NCI-H146 (cell line): ENCODE data around the gene PKNOX2.
"Not testable (repeated sequence)": the region's sequence is repeated elsewhere in the genome, so short reads cannot be mapped to it uniquely, and the experiment has no call there.

Experiments
- DNase-seq: peaks from one replicate; lab custom pipeline; 2025; lab: John Stamatoyannopoulos, UW

The PKNOX2 gene

DNA sequence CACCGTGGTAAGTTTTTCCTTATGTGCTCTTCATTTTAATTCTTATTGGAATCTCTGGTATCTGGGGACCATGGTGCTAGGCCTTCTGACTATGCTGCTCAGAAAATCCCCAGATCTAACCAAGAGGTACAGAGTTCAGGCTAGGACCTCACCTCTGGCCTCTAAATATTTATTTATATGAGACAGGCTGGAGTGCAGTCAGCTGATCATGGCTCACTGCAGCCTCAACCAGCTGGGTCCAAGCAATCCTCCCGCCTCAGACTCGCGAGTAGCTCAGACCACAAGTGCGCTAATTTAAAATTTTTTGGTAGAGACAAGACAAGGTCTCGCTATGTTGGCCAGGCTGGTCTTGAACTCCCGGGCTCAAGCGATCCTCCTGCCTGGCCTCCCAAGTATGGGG lies 38.4 kb downstream of the PKNOX2 start:
- no peak for DNase-seq

DNA sequence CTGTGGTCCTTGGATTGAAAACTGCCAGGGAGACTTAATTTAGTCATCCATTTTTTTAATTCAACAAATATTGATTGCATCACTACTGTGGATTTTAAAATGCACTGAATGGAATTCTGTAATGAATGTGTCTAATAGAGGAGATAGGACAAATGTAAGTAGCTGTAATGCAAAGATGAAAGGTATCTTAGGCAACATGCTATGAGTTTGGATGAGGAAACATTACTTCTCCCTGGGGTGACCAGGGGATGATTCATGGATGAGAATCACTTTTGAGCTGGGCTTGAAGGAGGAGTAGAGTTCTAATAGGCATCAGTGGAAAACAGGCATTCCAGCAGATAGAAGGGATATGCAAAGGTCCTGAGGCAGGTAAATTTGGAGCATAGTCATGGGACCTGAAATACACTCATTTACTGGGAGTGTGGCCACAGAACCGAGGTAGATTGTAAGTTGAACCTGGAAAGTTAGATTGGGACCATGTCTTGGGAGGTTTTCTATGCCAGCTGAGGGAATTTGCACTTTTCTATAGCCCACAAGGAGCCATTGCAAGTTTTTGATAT lies 43.4 kb downstream of the PKNOX2 start:
- DNase-seq: no peak

DNA sequence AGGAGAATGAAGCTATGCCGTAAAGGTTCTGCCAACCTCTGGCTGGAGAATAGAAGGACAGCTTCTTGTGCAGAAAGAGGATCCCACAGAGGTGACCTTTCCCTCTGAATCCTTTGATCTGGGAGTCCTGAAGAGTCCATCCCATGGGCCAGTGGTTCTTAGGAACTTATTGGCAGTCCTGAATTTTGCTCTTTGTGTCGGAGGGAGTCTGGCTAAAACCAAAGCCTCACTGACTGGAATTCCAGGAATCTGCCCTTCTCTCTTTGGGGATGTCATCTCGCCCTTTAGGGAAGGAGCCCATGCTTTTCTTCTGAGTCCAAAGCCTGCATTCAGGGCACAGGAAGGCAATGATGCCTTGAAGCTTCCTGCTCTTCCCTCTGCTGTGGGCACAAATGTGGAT lies 45.5 kb downstream of the PKNOX2 start:
- no peak for DNase-seq

DNA sequence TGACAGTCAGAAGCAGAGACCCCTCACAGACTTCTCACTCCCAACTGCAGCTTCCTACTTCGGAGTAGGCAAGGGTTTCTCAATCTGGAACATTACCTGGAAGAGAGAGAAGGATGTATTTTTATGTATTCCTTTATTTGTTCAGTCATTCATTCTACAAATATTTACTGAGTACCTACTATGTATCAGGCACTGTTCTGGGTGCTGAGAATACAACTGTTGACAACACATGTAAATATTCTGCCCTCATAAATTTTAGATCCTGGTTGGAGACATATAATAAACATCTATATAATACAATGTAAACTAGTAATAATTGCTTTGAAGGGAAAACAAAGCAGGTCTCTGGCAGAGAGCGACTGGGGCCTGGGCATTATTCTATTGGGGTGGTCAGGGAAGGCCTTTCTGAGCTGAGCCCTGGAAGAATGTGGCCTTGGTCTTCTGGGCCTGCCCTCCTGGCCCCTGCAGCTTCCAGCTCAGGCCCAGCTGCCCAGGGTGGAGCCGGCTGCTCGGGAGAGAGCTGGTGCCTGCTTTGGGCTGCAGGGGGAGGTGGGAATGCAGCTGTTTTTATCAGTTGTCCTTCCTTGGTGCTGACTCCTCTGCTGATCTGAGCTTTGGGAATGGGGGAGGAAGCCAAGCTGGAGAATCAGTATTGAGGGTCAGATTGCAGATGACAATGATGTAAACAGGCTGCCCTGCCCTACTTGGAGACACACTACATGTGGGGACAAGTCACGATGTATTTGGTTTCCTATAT lies 46.8 kb downstream of the PKNOX2 start:
- DNase-seq: no peak

DNA sequence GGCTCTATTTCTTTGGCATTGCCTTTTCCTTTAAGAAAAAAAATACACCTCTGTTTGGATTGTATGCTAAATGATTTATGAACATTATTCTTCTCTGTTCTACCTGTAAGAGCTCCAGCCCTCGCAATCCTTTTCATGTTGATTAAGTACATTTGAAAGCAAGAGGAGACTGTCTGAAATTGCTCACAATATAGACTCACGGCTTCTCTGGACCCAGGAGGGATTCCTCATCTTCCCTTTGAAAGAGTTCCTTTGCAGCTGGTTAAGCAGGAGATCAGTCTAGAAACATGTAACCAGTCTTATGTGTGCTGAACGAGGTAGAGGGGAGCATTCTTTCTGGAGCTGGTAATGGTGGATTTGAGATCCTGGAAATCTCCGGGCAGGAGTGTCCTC lies 47.4 kb downstream of the PKNOX2 start:
- no peak for DNase-seq

DNA sequence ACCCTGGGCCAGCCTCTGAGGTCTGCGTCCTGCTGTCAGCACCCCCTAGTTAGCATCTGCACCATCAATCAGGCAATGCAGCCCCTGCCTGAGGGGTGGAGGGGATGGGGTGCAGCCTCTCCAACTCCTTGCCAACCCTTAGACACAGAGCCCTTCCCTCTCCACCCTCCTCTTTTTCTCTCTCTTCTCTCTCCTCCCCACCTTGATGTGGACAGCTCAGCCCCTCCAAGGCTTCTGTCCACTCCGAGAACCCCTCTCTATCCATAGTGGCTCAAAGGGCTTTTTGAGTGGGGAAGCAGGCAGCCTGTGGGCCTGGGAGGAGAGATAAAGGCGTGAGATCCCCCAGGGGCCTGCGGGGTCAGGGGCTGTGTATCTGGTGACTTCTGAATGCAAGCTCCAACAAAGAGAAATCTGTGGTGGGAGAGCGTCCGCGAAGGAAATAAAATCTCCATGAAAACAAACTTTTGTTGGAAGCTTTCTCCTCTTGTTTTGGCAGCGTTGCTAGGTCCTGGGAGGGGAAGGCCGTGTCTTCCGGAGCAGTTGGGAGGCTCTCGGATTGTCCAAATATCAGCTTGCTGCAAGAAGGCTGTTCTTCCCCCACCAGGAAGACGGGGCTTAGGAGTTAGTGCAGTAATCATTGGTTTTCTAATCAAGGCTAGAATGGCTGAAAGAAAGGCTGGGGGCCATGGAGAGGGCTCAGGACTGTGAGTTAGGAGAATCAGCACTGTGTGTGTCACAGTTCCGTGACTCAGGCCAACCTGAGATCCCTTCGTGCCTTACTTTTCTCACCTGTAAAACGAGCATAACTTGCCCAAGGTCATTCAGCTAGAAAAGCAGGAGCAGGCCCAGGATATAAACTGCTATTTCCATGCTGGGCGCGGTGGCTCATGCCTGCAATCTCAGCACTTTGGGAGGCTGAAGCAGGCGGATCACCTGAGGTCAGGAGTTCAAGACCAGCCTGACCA lies 50.3 kb downstream of the PKNOX2 start:
- no peak for DNase-seq

DNA sequence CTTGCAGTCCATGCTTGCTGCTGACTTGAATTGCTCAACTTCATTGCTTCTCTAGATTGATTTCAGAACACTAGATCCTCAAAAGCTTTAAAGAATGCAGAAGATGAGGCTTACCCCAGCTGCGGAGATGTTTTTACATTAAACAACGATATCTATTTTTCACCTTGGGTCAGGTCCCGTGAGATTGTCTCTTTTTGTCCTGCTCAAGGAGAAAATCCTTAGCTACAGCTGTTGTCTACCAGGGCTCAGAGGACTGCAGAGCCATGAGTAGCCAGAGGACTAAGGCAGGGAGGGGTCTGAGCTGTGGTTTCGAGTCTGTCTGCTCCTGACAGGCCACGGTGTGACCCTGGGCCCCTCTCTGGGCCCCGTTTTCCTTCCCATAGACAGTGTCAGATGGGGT lies 51.4 kb downstream of the PKNOX2 start:
- DNase-seq: no peak

DNA sequence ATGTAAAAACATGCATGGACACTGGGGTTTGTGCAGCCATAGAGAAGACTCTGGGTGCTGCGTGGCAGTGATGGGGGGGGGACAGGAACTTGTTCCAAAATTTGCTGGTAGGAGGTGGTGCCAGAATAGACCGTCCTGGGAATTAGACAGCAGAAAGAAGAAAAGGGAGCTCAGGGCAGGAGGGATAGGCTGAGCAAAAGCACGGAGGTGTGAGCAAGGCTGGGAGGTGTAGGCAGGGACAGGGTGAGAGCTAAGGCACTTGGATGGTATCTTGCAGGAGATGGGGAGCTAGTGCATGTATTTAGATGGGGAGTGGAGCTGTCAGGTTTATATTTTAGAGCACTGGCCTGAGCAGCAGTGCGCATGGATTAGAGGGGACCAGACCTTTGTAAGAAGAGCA lies 53.8 kb downstream of the PKNOX2 start:
- DNase-seq: no peak

DNA sequence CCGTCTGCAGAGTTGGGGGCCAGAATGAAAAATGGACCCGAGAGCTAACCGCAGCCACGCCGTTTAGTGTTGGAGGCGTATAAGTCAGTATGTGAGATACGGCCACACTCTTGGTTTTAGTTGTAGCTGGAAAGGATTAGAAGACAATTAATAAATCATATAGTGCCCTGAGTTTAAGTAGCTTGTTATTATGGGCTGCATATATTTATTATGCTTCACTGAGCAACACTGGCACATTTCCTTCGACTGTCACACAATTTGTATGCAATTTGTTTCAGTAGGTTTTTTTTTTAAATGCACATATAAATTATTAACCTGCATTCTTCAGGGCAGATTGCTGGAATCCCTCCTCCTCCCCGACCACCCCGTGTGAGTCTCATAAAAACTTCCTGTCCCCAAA lies 56.9 kb downstream of the PKNOX2 start:
- no peak for DNase-seq

DNA sequence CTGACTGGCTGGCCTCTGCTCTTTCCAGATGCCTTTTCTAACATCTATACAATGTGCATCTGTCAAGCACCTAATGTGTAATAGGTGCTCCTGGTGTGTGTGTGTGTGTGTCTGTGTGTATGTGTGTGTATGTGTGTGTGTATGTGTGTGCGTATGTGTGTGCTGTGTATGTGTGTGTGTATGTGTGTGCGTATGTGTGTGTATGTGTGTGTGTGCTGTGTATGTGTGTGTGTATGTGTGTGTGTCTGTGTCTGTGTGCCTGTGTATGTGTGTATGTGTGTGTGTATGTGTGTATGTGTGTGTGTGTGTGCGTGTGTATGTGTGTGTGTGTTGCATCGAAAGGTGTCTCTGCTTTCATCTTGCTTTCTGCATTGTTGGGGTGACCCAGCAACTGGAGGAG lies 57.9 kb downstream of the PKNOX2 start:
- no peak for DNase-seq

DNA sequence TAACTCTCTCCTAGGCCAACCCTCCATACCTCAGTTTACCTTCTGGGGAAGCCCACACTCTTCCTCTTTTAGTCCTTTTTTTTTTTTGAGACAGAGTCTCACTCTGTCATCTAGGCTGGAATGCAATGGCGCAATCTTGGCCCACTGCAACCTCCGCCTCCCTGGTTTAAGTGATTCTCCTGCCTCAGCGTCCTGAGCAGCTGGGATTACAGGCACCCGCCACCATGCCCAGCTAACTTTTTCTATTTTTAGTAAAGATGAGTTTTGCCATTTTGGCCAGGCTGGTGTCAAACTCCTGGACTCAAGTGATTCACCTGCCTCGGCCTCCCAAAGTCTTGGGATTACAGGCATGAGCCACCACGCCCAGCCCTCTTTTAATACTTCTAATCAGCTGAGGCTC lies 58.6 kb downstream of the PKNOX2 start:
- not testable (repeated sequence) for DNase-seq

DNA sequence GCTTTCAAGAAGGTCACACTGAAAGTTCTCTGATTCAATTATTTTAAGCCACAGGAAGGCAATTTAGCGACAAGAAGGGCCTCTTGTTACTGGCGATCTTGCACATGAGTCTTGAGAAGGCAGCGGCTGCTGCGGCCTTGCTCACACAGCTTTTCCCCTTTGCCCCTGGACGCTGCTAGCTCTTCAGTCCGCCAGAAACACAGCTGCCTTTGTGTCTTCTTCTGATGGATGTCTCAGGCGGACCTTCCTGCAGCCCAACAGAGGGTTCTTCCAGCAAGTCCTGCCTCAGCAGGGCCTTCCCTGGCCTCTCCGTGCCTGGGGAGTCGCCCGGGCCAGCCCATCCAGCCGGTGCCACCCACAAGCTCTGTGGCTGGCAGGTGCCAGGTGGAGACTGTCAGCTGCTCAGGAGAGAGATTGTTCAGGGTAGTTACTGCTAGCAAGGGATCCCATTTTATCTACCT lies 59.4 kb downstream of the PKNOX2 start:
- DNase-seq: no peak

DNA sequence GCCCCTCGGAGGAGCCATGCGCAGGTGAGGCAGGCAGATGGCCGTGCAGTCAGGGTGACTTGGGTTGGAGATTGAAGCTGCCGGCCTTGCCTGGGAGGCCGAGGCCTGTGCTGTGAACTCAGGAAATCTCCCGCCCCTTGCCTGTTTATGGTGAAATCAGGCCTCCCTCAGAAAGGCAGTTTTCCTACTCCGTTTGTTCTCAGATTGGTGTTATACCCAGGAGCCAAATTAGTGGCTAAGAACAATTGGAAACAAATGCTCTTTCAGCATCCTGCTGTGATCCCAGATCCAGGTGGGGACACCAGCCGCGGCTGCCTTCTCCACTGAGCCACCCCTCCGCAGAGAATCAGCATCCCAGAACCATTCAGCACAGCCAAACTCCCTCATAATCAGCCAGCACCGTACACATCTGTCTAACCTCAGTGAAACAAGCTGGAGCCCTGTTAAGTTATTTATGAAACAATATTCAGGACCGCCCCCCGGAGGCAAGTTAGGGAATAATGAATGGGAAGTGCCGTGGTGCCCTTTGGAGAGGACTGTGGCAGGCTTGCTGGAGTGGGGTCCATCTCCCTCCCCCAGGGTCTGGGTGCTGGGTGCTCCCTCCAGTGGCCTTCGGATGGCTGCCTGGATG lies 60.0 kb downstream of the PKNOX2 start:
- no peak for DNase-seq

DNA sequence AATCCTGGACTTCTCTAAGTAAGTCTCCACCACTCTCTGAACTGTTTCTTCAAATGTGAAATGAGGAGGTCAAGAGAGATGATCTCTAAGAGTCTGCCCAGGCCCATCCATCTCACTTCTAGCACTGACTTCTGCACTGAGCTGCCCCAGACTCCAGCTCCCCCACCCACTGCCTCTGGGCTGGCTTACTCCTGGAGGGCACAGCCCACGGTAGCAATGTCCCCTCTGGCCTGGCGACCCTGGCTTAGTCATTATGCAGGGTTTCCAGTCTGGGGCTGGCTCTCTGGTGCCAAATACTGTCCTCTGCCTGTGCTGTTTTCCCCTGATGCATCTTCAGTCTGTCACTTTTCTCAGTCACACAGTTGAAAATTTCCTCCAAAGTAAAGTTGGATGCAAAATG lies 60.9 kb downstream of the PKNOX2 start:
- DNase-seq: no peak

DNA sequence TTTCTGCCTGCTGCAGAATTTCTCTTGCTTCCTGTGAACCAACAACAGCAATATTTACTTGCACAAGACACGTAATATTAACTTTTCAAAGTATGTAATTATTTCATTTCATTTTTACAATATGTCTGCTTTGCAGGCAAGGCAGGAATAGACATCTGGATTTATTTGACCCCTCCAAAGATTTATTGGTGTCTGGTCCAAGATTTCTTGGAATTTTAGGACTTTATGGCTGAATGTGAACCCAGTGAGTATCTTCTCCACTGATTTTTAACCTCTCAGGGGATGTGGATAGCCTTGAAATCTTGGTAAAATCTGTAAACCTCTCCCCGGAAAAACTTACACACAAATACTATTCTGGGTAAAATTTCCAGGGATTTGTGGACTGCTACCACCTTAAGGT lies 61.5 kb downstream of the PKNOX2 start:
- DNase-seq: no peak

DNA sequence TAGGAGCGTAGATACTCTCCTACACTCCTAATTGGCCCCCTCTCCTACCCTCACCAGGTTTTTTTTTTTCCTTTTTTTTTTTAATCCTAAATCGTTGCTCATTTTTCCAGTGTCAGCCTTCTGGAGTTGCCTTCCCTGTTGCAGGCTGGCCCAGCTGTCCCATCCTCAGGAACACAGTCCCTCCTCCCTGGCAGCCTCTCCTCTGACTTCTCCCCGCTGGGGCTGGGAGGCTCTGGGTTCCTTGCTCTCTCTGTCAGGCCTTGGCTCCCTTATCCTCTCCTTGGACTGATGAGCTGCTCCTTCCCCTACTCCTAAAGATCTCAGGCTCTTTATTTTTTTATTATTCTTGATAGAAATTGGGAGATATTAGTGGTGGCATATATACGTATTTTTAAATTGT lies 62.2 kb downstream of the PKNOX2 start:
- DNase-seq: no peak

DNA sequence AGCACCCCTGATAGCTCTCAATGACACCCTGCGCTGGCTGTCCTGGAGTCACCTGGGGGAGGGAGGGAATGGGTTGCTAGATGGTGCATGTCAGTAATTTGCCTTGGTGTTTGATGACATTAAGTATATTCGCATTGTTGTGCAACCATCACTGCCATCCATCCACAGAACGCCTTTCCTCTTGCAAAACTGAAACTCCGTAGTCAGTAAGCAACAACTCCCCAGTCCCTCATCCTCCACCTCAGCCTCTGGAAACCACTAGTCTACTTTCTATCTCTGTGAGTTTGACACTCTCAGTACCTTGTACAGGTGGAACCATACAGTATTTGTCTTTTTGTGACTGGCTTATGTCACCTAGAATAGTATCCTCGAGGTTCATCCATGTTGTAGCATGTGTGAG lies 62.6 kb downstream of the PKNOX2 start:
- no peak for DNase-seq

DNA sequence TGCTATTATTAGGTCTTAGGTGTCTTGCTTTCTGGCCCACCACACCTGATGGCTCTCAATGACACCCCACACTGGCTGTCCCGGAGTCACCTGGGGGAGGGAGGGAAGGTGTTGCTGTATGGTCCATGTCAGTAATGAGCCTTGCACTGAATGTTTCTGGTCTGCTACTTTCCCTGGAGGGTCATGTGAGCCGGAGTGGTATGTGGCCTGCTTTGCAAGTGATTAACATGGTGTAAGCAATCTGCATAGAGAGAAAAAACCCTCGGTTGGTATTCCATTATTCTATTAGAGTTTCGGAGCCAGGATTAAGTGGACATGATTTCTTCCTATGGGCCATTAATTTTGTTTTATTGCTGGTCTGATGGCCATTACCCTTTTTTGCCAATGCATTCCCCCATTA lies 63.9 kb downstream of the PKNOX2 start:
- no peak for DNase-seq

DNA sequence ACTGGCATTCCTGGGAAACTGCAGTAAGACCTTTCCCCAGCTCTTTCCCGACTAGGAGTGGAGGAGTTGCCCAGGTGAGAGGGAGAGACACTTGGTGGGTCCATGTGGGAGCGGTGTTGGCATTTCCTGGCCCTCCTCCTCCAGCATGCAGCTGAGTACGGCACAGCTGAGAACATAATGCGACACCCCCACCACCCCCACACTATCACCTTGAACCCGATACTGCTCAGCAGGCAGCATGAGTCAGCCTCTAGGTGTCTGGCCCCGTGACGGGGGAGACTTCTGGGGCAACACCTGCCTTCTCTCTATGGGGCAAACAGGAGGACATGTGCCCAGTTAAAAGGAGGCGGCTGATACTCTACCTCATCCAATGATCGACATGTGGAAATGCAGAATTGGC lies 64.4 kb downstream of the PKNOX2 start:
- no peak for DNase-seq

DNA sequence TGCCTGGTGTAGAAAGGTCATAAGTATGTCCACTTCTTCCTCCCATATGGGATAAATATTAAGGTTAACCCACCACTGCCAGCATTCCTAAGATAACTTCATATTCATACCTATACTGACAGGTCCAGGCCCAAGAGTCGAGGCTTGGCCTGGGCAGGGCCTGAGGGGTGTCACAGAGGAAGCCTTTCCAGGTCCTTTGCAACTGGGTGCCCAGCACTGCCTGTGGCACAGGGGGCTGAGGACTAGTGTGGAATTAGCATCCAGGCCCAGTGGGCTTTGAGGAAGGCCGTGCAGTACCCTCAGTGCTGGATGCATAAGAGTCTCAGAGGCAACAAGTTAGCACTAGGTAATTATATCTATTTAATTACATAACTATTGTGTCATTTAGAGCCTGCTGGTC lies 65.4 kb downstream of the PKNOX2 start:
- no peak for DNase-seq

DNA sequence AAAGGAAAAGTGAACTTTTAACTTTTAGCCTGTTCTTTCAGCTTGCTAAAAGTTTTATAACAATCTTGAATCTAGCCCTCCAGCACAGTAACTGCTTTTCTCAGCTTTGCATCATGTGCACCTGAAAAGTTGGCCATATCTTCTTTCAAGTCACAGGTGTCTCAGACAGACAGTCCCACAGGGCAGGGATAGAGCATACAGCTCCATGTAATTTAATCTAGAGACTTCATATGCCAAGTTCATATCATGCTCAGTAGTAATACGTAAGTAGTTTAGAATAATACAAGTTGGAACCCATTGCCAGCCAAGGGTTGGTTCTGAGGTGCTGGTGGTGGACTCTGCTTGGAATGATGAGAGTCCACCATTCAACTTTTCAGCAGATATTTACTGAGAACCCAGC lies 68.6 kb downstream of the PKNOX2 start:
- DNase-seq: no peak

DNA sequence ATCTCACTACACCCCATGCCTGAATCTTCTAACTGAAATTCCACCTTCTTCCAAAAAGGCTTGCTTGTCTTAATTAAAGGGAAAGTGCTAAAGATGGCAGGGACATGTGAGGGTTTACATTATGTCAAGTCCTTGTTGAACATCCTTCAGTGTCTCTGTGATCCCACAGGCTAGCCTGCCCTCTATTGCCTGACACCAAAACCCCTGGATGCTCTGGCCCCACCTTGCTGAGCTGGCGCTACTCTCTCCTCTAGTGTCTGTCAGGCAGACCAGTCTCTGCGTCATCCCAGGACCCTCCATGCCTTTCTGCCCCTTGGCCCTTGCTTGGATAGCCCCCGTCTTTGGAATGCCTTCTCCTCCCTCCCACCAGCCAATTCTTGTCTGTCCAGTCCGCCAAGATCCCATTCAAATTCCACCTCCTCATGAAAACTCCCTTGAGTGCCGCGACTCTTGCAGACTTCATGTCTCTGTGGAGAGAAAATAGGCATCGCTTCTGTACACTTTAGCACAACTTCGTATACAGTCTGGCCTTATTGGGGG lies 69.3 kb downstream of the PKNOX2 start:
- DNase-seq: no peak
